Astrocyte of the spinal cord (primary cell): ENCODE results near the gene ADARB1.

Experiments
- DNase-seq: peaks from one replicate; pipeline ENCODE4 v3.0.0; 2011; ENCODE audit warnings: low read depth, low spot score
- H3K4me3 ChIP-seq: 2 replicates; pipeline ENCODE4 v1.5.1; 2011; ENCODE audit warnings: low read depth, mild to moderate bottlenecking, low read length, moderate library complexity
- in situ Hi-C: cut with HindIII; loops from 2 replicates; pipeline ENCODE4 v1.10.0; 2017; ENCODE audit warnings: low sequenced_read_pairs
- TF ChIP-seq, protein P1 (sequence below): IDR thresholded peaks from 2 replicates; pipeline ENCODE4 v1.5.1; 2012; ENCODE audit warnings: low read depth, mild to moderate bottlenecking, low read length, inconsistent platforms

ADARB1 gene

DNA sequence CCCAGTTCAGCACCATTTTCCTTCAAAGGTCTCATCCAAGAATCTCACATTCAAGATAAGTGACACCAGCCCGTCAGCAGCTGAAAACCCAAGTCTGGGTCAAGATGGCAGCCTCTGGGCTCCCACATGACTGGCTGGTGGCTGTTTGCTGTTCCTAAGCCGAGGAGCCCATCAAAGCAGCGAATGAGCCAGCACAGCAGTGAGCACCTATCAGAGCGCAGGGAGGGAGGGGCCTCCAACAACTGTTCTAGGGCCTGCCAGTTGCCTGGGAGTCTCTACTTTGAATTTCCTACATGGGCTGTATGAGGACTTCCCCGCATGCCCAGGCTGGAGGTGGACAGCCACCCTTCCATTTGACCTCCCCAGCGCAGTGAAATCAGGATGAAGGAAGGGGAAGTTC is 102.7 kb downstream of the ADARB1 start:
- TF ChIP-seq, protein P1, sequence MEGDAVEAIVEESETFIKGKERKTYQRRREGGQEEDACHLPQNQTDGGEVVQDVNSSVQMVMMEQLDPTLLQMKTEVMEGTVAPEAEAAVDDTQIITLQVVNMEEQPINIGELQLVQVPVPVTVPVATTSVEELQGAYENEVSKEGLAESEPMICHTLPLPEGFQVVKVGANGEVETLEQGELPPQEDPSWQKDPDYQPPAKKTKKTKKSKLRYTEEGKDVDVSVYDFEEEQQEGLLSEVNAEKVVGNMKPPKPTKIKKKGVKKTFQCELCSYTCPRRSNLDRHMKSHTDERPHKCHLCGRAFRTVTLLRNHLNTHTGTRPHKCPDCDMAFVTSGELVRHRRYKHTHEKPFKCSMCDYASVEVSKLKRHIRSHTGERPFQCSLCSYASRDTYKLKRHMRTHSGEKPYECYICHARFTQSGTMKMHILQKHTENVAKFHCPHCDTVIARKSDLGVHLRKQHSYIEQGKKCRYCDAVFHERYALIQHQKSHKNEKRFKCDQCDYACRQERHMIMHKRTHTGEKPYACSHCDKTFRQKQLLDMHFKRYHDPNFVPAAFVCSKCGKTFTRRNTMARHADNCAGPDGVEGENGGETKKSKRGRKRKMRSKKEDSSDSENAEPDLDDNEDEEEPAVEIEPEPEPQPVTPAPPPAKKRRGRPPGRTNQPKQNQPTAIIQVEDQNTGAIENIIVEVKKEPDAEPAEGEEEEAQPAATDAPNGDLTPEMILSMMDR = no peak
- in situ Hi-C loops = no loop called here
- no peak overlapping the region for H3K4me3 ChIP-seq
- DNase-seq = no peak

DNA sequence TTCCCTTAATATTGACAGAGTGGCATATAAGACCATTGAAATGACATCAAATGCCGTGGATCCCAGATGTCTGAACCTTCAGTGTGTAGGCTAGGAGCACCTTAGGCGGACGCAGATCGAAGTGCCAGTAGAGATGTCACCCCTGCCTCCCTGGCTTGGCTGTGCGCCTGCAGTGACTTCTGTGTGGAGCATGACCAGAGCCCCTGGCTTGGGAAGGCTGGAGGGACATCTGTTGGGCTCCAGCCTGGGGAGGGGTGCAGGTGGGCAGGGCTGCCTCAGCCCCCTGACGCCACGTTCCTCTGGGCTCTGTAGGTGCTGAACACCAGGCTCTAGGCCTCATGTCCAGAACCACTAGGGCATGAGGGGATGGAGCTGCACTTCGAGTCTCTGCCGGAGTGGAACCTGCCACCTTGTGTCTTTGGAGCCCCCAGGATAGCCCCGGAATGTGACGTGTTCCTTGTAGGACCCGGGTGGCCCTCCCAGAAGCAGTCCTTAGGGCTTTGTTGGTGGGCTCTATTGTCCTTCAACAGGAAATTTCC is 103.8 kb downstream of the ADARB1 start:
- in situ Hi-C loops = no loop called here
- no peak for DNase-seq
- TF ChIP-seq, protein P1 = no peak
- H3K4me3 ChIP-seq = no peak overlapping the region

DNA sequence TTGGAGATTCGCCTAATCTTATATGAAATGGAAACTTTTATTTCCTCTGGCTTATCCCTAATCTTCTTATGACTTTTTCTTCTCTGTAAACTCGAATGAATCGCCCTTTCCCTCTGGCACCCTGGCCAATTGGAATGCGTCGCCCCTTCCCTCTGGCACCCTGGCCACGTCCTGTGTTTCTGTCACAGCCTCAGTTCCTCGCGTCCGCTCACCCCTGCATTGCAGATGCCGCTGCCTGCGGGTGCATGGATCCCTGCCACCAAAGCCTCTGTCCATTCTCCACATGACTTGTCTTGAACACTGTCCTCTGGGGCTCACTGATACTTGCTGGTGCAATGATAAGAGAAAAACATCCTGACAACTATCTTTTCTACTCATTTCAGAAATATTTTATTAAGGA is 104.6 kb downstream of the ADARB1 start:
- DNase-seq = no peak
- in situ Hi-C loops = no loop called here
- H3K4me3 ChIP-seq = no peak overlapping the region
- TF ChIP-seq, protein P1 = no peak

DNA sequence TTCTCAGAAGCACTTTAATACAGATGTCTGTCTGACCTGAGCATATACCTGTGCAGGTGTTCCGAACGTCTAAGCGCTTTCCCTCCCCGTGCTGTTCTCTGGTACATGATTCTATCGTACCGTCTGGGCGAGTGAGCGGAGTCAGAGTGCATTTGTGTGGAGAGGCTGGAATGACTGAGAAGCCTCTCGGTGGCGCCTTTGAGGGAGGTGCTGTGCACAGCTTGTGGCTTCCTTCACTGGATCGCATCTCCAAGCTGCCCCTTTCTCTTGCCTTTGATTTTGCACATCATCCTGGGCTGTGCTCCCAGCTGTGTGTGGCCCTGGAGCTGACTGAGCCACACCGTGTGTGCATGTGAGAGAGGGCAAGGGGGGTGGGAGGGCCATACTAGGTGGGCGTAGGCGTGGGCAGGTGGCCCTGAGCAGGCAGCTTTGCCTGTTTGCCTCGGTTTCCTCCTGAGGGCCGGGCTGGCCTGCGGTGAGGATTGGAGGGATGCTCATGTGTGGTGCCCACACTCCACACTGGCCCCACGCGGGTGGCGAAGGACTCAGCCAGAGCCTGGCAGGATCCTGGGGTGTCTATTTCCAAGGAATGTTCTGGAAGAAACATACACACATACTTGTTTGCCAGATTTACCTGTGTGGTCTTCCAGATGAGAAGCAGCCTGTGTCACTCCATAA is 105.3 kb downstream of the ADARB1 start:
- in situ Hi-C loops = no loop called here
- H3K4me3 ChIP-seq = no peak overlapping the region
- DNase-seq = no peak
- TF ChIP-seq, protein P1 = no peak

DNA sequence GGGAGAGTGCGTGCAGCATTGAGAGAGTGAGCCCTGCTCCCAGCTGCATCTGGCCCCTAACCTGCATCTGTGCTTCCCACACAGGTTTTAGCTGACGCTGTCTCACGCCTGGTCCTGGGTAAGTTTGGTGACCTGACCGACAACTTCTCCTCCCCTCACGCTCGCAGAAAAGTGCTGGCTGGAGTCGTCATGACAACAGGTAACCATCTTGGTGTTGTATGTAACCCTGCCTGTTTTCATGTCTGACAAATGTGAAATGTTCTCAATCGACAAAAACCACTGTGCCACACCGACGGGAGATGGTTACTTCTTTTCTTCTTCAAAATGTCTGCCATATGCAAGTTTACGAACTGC is 105.8 kb downstream of the ADARB1 start:
- no peak for DNase-seq
- in situ Hi-C loops = no loop called here
- TF ChIP-seq, protein P1 = no peak
- H3K4me3 ChIP-seq = no peak overlapping the region

DNA sequence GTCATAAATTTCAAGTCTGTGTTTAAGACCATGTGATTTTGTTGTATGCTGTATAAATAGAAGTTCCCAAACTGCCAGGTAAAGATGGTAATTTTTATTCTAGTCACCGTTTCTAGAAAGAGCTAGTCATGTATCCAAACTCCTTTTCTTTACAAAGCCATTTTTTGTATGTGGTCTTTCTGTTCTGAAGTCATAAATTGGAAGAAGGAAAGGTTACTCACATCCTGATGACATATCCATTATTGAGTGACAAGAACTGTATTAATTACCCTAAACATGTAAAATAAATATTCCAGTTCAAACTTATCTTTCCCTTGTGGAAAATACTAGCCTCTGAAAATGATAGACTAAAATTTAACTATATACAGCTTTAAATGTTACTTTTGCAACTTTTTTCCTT is 108.6 kb downstream of the ADARB1 start:
- DNase-seq = no peak
- in situ Hi-C loops = no loop called here
- TF ChIP-seq, protein P1 = no peak
- no peak overlapping the region for H3K4me3 ChIP-seq
